HG03039 (cell line): ENCODE data around the gene R3HDM2.
"Not testable (repeated sequence)": the region's sequence is repeated elsewhere in the genome, so short reads cannot be mapped to it uniquely, and the experiment has no call there.

ENCODE experiments used
- ATAC-seq: cut with Tn5 transposase; IDR thresholded peaks from one replicate; pipeline ENCODE4 v1.9.1; 2021; ENCODE audit warnings: mild to moderate bottlenecking, moderate library complexity; ENCODE audit not compliant: unreplicated experiment

The R3HDM2 gene

GRCh38 chr12:57454213-57454565 lies 23.3 kb upstream of the R3HDM2 start:
- no peak for ATAC-seq

GRCh38 chr12:57452937-57453509 lies 22.2 kb upstream of the R3HDM2 start:
- ATAC-seq = no peak

GRCh38 chr12:57452181-57452936 lies 21.5 kb upstream of the R3HDM2 start:
- no peak for ATAC-seq

GRCh38 chr12:57451233-57451778 lies 20.5 kb upstream of the R3HDM2 start:
- ATAC-seq = no peak

- no peak for ATAC-seq
These were observed 19.2 kb upstream of the R3HDM2 start for GRCh38 chr12:57450057-57450456.

GRCh38 chr12:57449375-57449774 lies 18.5 kb upstream of the R3HDM2 start:
- no peak for ATAC-seq

- no peak for ATAC-seq
These were observed 17.8 kb upstream of the R3HDM2 start for GRCh38 chr12:57448669-57449068.

GRCh38 chr12:57446292-57446960 lies 15.6 kb upstream of the R3HDM2 start:
- ATAC-seq = no peak

GRCh38 chr12:57444744-57445143 lies 13.9 kb upstream of the R3HDM2 start:
- no peak for ATAC-seq

GRCh38 chr12:57444337-57444736 lies 13.5 kb upstream of the R3HDM2 start:
- ATAC-seq = not testable (repeated sequence)

- no peak for ATAC-seq
These were observed 11.1 kb upstream of the R3HDM2 start for GRCh38 chr12:57441846-57442427.

- not testable (repeated sequence) for ATAC-seq
These were observed 10.6 kb upstream of the R3HDM2 start for GRCh38 chr12:57441393-57441792.

GRCh38 chr12:57439762-57440266 lies 9.0 kb upstream of the R3HDM2 start:
- ATAC-seq = no peak

- no peak for ATAC-seq
These were observed 7.6 kb upstream of the R3HDM2 start for GRCh38 chr12:57438400-57438799.

GRCh38 chr12:57435293-57435692 lies 4.5 kb upstream of the R3HDM2 start:
- ATAC-seq = no peak

GRCh38 chr12:57434517-57435223 lies 3.8 kb upstream of the R3HDM2 start, which contains the start of gene INHBC:
INHBC (plus strand) TSS chr12:57434784; CDS start chr12:57434887, 103 bp downstream.
- ATAC-seq = no peak

GRCh38 chr12:57433370-57433769 lies 2.5 kb upstream of the R3HDM2 start:
- ATAC-seq = no peak

GRCh38 chr12:57431654-57432188 lies 878 bp upstream of the R3HDM2 start:
- ATAC-seq = no peak

GRCh38 chr12:57430112-57430930 lies 522 bp downstream of the R3HDM2 start:
- ATAC-seq = peak; percentile 46
